ENCODE measurements around the gene PIGQ. TPM values are rescaled to one million over a fixed set of nuclear protein-coding genes. Genes with fewer than 3 reads are reported as not detected.

The PIGQ gene
- total RNA-seq, 1 donor from 2014 or later, result 70.2 TPM

DNA sequence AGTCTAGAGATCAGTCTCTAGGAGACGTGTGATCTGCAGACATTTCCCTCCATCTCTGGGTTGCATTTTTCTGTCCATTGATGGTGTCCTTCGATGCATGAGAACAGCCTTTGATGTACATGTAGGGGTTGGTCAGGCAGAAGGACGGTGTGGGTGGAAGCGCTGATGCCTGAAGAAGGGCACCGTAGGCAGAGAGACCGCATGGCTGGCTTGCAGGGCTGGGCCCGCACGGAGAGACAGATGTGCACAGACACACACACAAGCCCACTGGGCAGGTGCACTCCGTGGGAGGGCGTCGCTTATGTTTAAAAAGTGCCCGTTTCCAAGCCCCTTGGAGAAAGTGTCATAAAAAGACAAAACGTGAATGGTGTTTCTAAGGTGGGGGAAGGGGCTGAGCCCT is 45.4 kb downstream of the PIGQ start:
- Histone ChIP-seq H3K36me3 (peaks cover 3 to 5% of the 10 kb centered on the region in 2 donors), H3K27ac (no peak overlapping the region), H3K27me3 (no peaks in the 10 kb centered on the region), H3K4me1 (no peaks in the 10 kb centered on the region), H3K9me3 (no peaks in the 10 kb centered on the region), H3K4me3 (no peak overlapping the region)
- TF ChIP-seq CTCF (IDR thresholded peaks at IDR 0.05), result no peak
- no peak for DNase-seq (ENCODE audit: low spot score in 2 of 2)
- intact Hi-C loops (cut with DNase I), result no loop called here

- Histone ChIP-seq H3K4me1 (no peaks in the 10 kb centered on the region), H3K4me3 (no peak overlapping the region), H3K27me3 (no peaks in the 10 kb centered on the region), H3K27ac (no peak overlapping the region), H3K9me3 (no peaks in the 10 kb centered on the region), H3K36me3 (peaks cover 3 to 5% of the 10 kb centered on the region in 2 donors)
- intact Hi-C loops (cut with DNase I), result no loop called here
- DNase-seq (ENCODE audit: low spot score in 2 of 2), result no peak
- TF ChIP-seq CTCF (IDR thresholded peaks at IDR 0.05), result no peak
These were observed 47.2 kb downstream of the PIGQ start for GRCh38 chr16:616733-617586.

GRCh38 chr16:617855-618254 is 48.1 kb downstream of the PIGQ start:
- Histone ChIP-seq H3K4me3 (no peak overlapping the region), H3K9me3 (no peaks in the 10 kb centered on the region), H3K4me1 (no peaks in the 10 kb centered on the region), H3K27me3 (no peaks in the 10 kb centered on the region), H3K27ac (no peak overlapping the region), H3K36me3 (peaks cover 3 to 5% of the 10 kb centered on the region in 2 donors)
- no peak for DNase-seq (ENCODE audit: low spot score in 2 of 2)
- TF ChIP-seq CTCF (IDR thresholded peaks at IDR 0.05), result no peak
- intact Hi-C loops (cut with DNase I), result no loop called here

GRCh38 chr16:619476-620100 is 49.8 kb downstream of the PIGQ start:
- Histone ChIP-seq H3K4me3 (no peak overlapping the region), H3K36me3 (peaks cover 3 to 5% of the 10 kb centered on the region in 2 donors), H3K4me1 (no peaks in the 10 kb centered on the region), H3K9me3 (no peaks in the 10 kb centered on the region), H3K27me3 (no peaks in the 10 kb centered on the region), H3K27ac (no peak overlapping the region)
- no peak for DNase-seq (ENCODE audit: low spot score in 2 of 2)
- no peak for TF ChIP-seq CTCF (IDR thresholded peaks at IDR 0.05)
- intact Hi-C loops (cut with DNase I), result no loop called here

- no peaks in the 10 kb centered on the region for H3K4me1 ChIP-seq
- H3K4me3 ChIP-seq, result no peak overlapping the region
- no peak for TF ChIP-seq CTCF (IDR thresholded peaks at IDR 0.05)
- intact Hi-C loops (cut with DNase I), result no loop called here
- no peak for DNase-seq (ENCODE audit: low spot score in 2 of 2)
- peaks cover 5 to 15% of the 10 kb centered on the region in 2 donors for H3K36me3 ChIP-seq
- H3K27me3 ChIP-seq, result no peaks in the 10 kb centered on the region
- no peak overlapping the region for H3K27ac ChIP-seq
- H3K9me3 ChIP-seq, result no peaks in the 10 kb centered on the region
These were observed 51.1 kb downstream of the PIGQ start for GRCh38 chr16:620700-621525.
